Measurements from ENCODE around the gene ZDHHC24. TPM values are rescaled to one million over a fixed set of nuclear protein-coding genes. Genes with fewer than 3 reads are reported as not detected.

The ZDHHC24 gene
- total RNA-seq, 1 experiment from 2014 or later: 26.9 TPM

- no TSS peak for BruUV-seq (replicated peaks)
- CTCF ChIA-PET: interaction anchor here (0.6 kb wide), 1 partner anchor 209 kb away, joined by 3 read pairs; no protein-coding TSS in a partner anchor
- Mint-ChIP-seq H3K9me3 (ENCODE audit: unreplicated experiment) (no peaks in the 10 kb centered on the region), H3K27ac (ENCODE audit: unreplicated experiment) (no peak overlapping the region), H3K4me1 (ENCODE audit: low read depth, unreplicated experiment) (no peaks in the 10 kb centered on the region), H3K27me3 (ENCODE audit: insufficient read depth, unreplicated experiment) (no peaks in the 10 kb centered on the region), H3K4me3 (ENCODE audit: unreplicated experiment) (no peak overlapping the region), H3K36me3 (ENCODE audit: insufficient read depth, unreplicated experiment) (peaks cover 55% of the 10 kb centered on the region)
- Histone ChIP-seq H3K4me1 (peaks cover 22% of the 10 kb centered on the region), H3K4me3 (ENCODE audit: low read depth, low read length) (no peak overlapping the region), H3K9me3 (no peaks in the 10 kb centered on the region), H3K27me3 (replicated peaks; ENCODE audit: control insufficient read depth, insufficient read depth, low read length) (no peaks in the 10 kb centered on the region), H3K36me3 (ENCODE audit: control insufficient read depth, insufficient read depth, low read length) (peaks cover 3% of the 10 kb centered on the region)
- POLR2A ChIA-PET: no interaction called here
- peak; percentile 69 for DNase-seq
- TF ChIP-seq CTCF (IDR thresholded peaks at IDR 0.05; ENCODE audit: insufficient read depth in 1 of 2, low read depth in 1 of 2, low read length in 1 of 2, severe bottlenecking in 1 of 2, unreplicated experiment in 1 of 2): peak in 1 of 2 experiments; percentile 62
- intact Hi-C loops (cut with micrococcal nuclease; ENCODE audit: unreplicated experiment): loop anchor here (1.0 kb wide), 1 partner anchor 183 kb away; no protein-coding TSS in a partner anchor
Observed at GRCh38 chr11:66494935-66495334, 50.9 kb downstream of the ZDHHC24 start.

- no TSS peak for BruUV-seq (replicated peaks)
- peaks cover 3% of the 10 kb centered on the region for H3K36me3 ChIP-seq (ENCODE audit: control insufficient read depth, insufficient read depth, low read length)
- H3K36me3 Mint-ChIP-seq (ENCODE audit: insufficient read depth, unreplicated experiment): peaks cover 54% of the 10 kb centered on the region
- ChIA-PET CTCF (no interaction called here), POLR2A (no interaction called here)
- H3K4me1 Mint-ChIP-seq (ENCODE audit: low read depth, unreplicated experiment): no peaks in the 10 kb centered on the region
- H3K4me3 ChIP-seq (ENCODE audit: low read depth, low read length): no peak overlapping the region
- no peak overlapping the region for H3K4me3 Mint-ChIP-seq (ENCODE audit: unreplicated experiment)
- no peak for DNase-seq
- intact Hi-C loops (cut with micrococcal nuclease; ENCODE audit: unreplicated experiment): no loop called here
- no peaks in the 10 kb centered on the region for H3K9me3 ChIP-seq
- no peaks in the 10 kb centered on the region for H3K27me3 Mint-ChIP-seq (ENCODE audit: insufficient read depth, unreplicated experiment)
- H3K27ac Mint-ChIP-seq (ENCODE audit: unreplicated experiment): no peak overlapping the region
- TF ChIP-seq CTCF (IDR thresholded peaks at IDR 0.05; ENCODE audit: insufficient read depth in 1 of 2, low read depth in 1 of 2, low read length in 1 of 2, severe bottlenecking in 1 of 2, unreplicated experiment in 1 of 2): no peak
- peaks cover 22% of the 10 kb centered on the region for H3K4me1 ChIP-seq
- H3K27me3 ChIP-seq (replicated peaks; ENCODE audit: control insufficient read depth, insufficient read depth, low read length): no peaks in the 10 kb centered on the region
- no peaks in the 10 kb centered on the region for H3K9me3 Mint-ChIP-seq (ENCODE audit: unreplicated experiment)
Observed at GRCh38 chr11:66494458-66494857, 51.4 kb downstream of the ZDHHC24 start.

GRCh38 chr11:66493130-66493529, 52.7 kb downstream of the ZDHHC24 start:
- no peak for DNase-seq
- H3K4me3 Mint-ChIP-seq (ENCODE audit: unreplicated experiment): no peak overlapping the region
- ChIA-PET CTCF (interaction anchor here (1.1 to 1.7 kb wide), 3 partner anchors 9 to 55 kb away, joined by 3 to 7 read pairs (median 6); partner anchors contain the start of genes DPP3 and MRPL11), POLR2A (interaction anchor here (0.8 kb wide), 1 partner anchor 13 kb away, joined by 3 read pairs; the partner anchor contains the start of gene DPP3)
- peaks cover 56% of the 10 kb centered on the region for H3K36me3 Mint-ChIP-seq (ENCODE audit: insufficient read depth, unreplicated experiment)
- no peaks in the 10 kb centered on the region for H3K27me3 Mint-ChIP-seq (ENCODE audit: insufficient read depth, unreplicated experiment)
- Histone ChIP-seq H3K27me3 (replicated peaks; ENCODE audit: control insufficient read depth, insufficient read depth, low read length) (no peaks in the 10 kb centered on the region), H3K4me3 (ENCODE audit: low read depth, low read length) (no peak overlapping the region), H3K36me3 (ENCODE audit: control insufficient read depth, insufficient read depth, low read length) (peaks cover 5% of the 10 kb centered on the region), H3K4me1 (peaks cover 15% of the 10 kb centered on the region), H3K9me3 (no peaks in the 10 kb centered on the region)
- no peaks in the 10 kb centered on the region for H3K4me1 Mint-ChIP-seq (ENCODE audit: low read depth, unreplicated experiment)
- H3K9me3 Mint-ChIP-seq (ENCODE audit: unreplicated experiment): no peaks in the 10 kb centered on the region
- no peak overlapping the region for H3K27ac Mint-ChIP-seq (ENCODE audit: unreplicated experiment)
- intact Hi-C loops (cut with micrococcal nuclease; ENCODE audit: unreplicated experiment): no loop called here
- no TSS peak for BruUV-seq (replicated peaks)
- no peak for TF ChIP-seq CTCF (IDR thresholded peaks at IDR 0.05; ENCODE audit: insufficient read depth in 1 of 2, low read depth in 1 of 2, low read length in 1 of 2, severe bottlenecking in 1 of 2, unreplicated experiment in 1 of 2)

Data from Caco-2 (cell line).